ENCODE results near the gene ADPRM. TPM values are rescaled to one million over a fixed set of nuclear protein-coding genes. Genes with fewer than 3 reads are reported as not detected.
A peak's percentile ranks its signal among the peaks of the same experiment; 100 is the strongest.

Gene ADPRM
- polyA plus RNA-seq, 1 experiment, result 10.8 TPM

DNA sequence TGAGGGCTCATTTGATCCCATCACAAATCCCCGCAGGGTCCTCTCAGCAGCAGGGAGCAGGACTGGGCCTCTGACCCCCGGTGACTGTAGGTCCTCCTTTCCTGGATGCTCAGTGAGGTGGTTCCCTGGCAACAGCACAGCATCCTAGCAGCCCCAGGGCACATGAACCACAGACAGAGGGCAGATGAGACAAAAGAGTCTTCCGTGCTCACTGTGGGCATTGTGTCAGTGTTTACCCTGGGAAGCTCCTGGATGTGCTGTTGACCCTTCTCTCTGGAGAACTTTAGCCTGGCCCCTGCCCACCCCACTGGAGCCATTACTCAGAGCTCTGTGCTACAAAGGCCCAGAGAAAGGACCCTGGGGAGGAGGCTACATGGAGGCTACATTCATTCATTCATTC, 54.2 kb downstream of the ADPRM start:
- POLR2A ChIA-PET, result no interaction called here

DNA sequence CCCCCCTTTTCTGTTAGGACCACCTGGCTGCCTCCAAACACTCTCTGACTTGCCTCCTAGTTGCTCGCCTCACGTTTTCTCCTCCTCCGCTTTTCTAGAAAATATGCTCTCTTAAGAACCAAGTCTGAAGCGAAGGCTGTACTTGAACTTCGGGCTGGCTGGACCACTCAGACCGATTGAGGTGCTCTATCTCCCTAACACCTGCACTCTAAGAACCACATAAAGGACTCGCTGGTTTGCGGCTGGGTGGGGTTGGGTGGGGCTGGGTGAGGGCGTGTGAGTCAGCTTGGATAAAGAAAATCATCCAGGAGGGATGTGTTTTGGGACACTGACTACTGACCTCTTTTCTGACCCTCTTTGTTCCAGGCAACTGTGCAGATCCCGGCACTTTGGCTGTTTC, 55.3 kb downstream of the ADPRM start:
- POLR2A ChIA-PET, result no interaction called here

More for the DNA sequence above, 54.2 kb downstream of the ADPRM start:
- TF ChIP-seq, protein P1, sequence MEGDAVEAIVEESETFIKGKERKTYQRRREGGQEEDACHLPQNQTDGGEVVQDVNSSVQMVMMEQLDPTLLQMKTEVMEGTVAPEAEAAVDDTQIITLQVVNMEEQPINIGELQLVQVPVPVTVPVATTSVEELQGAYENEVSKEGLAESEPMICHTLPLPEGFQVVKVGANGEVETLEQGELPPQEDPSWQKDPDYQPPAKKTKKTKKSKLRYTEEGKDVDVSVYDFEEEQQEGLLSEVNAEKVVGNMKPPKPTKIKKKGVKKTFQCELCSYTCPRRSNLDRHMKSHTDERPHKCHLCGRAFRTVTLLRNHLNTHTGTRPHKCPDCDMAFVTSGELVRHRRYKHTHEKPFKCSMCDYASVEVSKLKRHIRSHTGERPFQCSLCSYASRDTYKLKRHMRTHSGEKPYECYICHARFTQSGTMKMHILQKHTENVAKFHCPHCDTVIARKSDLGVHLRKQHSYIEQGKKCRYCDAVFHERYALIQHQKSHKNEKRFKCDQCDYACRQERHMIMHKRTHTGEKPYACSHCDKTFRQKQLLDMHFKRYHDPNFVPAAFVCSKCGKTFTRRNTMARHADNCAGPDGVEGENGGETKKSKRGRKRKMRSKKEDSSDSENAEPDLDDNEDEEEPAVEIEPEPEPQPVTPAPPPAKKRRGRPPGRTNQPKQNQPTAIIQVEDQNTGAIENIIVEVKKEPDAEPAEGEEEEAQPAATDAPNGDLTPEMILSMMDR (IDR thresholded peaks at IDR 0.05; ENCODE audit: insufficient read depth, low read depth, low read length), result no peak
- Histone ChIP-seq H3K4me3 (ENCODE audit: low read depth, low read length) (no peak overlapping the region), H3K27me3 (ENCODE audit: control insufficient read depth, insufficient read depth, low read length) (peaks cover 4% of the 10 kb centered on the region), H3K36me3 (ENCODE audit: control insufficient read depth, insufficient read depth, low read length) (no peaks in the 10 kb centered on the region)
- DNase-seq (ENCODE audit: low read depth), result no peak
- CTCF ChIA-PET, result interaction anchor here (1.0 to 1.4 kb wide), 2 partner anchors 14 to 16 kb away, joined by 3 to 5 read pairs; no protein-coding TSS in a partner anchor

DNA sequence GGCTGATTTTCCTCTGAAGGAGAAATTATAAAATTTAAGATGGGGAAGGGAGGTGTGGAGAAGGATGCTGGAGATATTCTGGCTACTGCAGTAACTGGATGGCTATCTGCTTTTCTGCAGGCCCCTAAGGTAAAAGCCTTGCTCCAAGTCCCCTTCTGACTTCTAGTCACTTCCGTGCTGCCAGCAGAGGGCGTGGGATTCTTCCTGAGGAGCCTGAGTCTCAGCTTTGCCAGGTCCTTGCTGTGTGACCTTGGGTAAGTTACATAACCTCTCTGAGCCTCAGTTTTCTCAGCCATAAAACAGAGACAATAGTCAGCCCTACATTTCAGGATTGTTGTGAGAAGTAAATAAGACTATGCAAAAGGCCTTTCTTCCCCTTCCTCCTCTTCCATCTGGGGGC, 56.7 kb downstream of the ADPRM start:
- TF ChIP-seq, protein P1 (IDR thresholded peaks at IDR 0.05; ENCODE audit: insufficient read depth, low read depth, low read length), result peak; percentile 44
- Histone ChIP-seq H3K27me3 (ENCODE audit: control insufficient read depth, insufficient read depth, low read length) (no peaks in the 10 kb centered on the region), H3K36me3 (ENCODE audit: control insufficient read depth, insufficient read depth, low read length) (no peaks in the 10 kb centered on the region), H3K4me3 (ENCODE audit: low read depth, low read length) (no peak overlapping the region)
- ChIA-PET CTCF (interaction anchor here (1.4 to 3.1 kb wide), 2 partner anchors 12 to 17 kb away, joined by 3 to 10 read pairs; no protein-coding TSS in a partner anchor), POLR2A (no interaction called here)
- DNase-seq (ENCODE audit: low read depth), result no peak

More for the DNA sequence above, 55.3 kb downstream of the ADPRM start:
- TF ChIP-seq, protein P1 (IDR thresholded peaks at IDR 0.05; ENCODE audit: insufficient read depth, low read depth, low read length), result no peak
- no peaks in the 10 kb centered on the region for H3K36me3 ChIP-seq (ENCODE audit: control insufficient read depth, insufficient read depth, low read length)
- CTCF ChIA-PET, result interaction anchor here (1.3 to 3.1 kb wide), 2 partner anchors 15 to 106 kb away, joined by 3 to 10 read pairs; no protein-coding TSS in a partner anchor
- H3K27me3 ChIP-seq (ENCODE audit: control insufficient read depth, insufficient read depth, low read length), result peaks cover 2% of the 10 kb centered on the region
- no peak overlapping the region for H3K4me3 ChIP-seq (ENCODE audit: low read depth, low read length)
- no peak for DNase-seq (ENCODE audit: low read depth)

DNA sequence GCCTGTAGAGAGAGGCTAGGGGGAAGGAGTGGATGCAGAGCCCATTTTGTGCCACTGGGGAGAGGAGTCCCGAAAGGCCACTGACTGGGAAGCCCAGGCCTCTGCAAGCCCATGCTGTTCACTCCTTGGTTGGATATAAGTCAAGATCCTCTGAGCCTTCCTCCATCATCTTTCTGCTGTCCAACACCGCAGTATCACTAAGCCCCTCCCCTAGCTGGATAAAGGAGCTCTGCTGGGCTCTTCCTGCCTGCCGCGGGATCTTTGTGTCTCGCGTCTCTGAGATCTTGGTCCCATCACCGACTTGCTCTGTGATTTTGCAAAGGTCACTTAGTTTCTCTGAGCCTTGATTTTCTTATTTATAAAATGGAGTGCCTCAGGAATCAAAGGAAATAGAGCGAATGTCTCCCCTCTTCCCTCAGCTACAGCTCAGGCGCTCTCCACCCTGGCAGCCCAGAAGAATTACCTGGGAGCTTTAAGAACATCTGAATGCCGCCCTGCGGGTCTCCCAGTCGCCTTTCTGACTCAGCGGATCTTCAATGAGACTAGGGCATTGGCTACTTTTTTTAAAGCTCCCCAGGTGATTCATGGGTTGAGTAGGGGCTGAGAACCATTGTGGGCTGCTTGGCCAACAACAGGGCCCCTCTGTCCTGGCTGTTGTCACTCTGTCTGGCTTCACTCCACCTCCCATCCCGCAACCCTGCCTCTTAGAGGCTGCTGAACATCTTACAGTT, 57.6 kb downstream of the ADPRM start:
- DNase-seq (ENCODE audit: low read depth), result no peak
- CTCF ChIA-PET, result interaction anchor here (1.4 to 3.1 kb wide), 2 partner anchors 13 to 18 kb away, joined by 3 to 10 read pairs; no protein-coding TSS in a partner anchor
- POLR2A ChIA-PET, result no interaction called here

DNA sequence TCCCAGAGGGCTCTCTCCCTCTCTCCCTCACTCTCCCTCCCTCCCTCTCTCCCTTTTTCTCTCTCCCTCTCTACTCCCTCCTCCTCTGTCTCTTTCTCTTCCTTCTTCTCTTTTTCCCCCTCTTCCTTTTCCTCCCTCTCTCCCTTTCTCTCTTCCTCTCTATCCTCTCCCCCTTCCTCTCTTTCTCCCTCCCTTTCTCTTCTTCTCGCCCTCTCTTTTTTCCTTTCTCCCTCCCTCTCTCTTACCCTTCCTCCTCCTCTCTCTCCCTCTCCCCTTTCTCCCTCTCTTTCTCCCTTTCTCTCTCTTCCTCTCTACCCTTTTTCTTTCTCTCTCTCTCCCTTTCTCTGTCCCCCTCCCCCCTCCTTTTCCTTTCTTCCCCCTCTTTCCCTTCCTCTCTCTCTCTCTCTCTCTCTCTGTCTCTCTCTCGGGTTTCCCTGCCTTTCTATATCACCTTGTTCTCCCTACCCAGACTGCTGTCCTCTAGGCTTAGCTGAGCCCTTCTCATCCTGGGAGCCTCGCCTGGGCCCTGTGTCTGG, 58.3 kb downstream of the ADPRM start:
- no peak overlapping the region for H3K4me3 ChIP-seq (ENCODE audit: low read depth, low read length)
- H3K36me3 ChIP-seq (ENCODE audit: control insufficient read depth, insufficient read depth, low read length), result no peaks in the 10 kb centered on the region
- no peaks in the 10 kb centered on the region for H3K27me3 ChIP-seq (ENCODE audit: control insufficient read depth, insufficient read depth, low read length)
- TF ChIP-seq, protein P1 (IDR thresholded peaks at IDR 0.05; ENCODE audit: insufficient read depth, low read depth, low read length), result no peak
- DNase-seq (ENCODE audit: low read depth), result no peak
- ChIA-PET CTCF (no interaction called here), POLR2A (no interaction called here)

More for the DNA sequence above, 57.6 kb downstream of the ADPRM start:
- TF ChIP-seq, protein P1 (IDR thresholded peaks at IDR 0.05; ENCODE audit: insufficient read depth, low read depth, low read length), result no peak
- no peaks in the 10 kb centered on the region for H3K36me3 ChIP-seq (ENCODE audit: control insufficient read depth, insufficient read depth, low read length)
- no peak overlapping the region for H3K4me3 ChIP-seq (ENCODE audit: low read depth, low read length)
- H3K27me3 ChIP-seq (ENCODE audit: control insufficient read depth, insufficient read depth, low read length), result no peaks in the 10 kb centered on the region
